Effector memory CD4-positive, alpha-beta T cell (primary cell): ENCODE data around the gene GNG4.
"Not testable (repeated sequence)": the region's sequence is repeated elsewhere in the genome, so short reads cannot be mapped to it uniquely, and the experiment has no call there.

Experiments
- DNase-seq, 3 donors: peaks; one replicate each; pipeline ENCODE4 v3.0.0-alpha.2; 2020
- H3K27ac ChIP-seq: 2 replicates; pipeline ENCODE4 v1.7.0; 2013; ENCODE audit warnings: mild to moderate bottlenecking, low read length, moderate library complexity; ENCODE audit not compliant: insufficient read depth, poor library complexity, severe bottlenecking
- H3K27me3 ChIP-seq: replicated peaks from 2 replicates; pipeline ENCODE4 v1.7.0; 2013; ENCODE audit warnings: mild to moderate bottlenecking, low read length; ENCODE audit not compliant: insufficient read depth, control insufficient read depth, poor library complexity, severe bottlenecking
- H3K36me3 ChIP-seq: 2 replicates; pipeline ENCODE4 v1.7.0; 2013; ENCODE audit warnings: mild to moderate bottlenecking, low read length, moderate library complexity; ENCODE audit not compliant: control insufficient read depth, insufficient read depth
- H3K4me1 ChIP-seq: 2 replicates; pipeline ENCODE4 v1.7.0; 2013; ENCODE audit warnings: low read length, mild to moderate bottlenecking; ENCODE audit not compliant: control insufficient read depth, insufficient read depth, poor library complexity, severe bottlenecking
- H3K4me3 ChIP-seq: 2 replicates; pipeline ENCODE4 v1.7.0; 2013; ENCODE audit warnings: low read length, low read depth, mild to moderate bottlenecking; ENCODE audit not compliant: insufficient read depth, poor library complexity, severe bottlenecking
- H3K9me3 ChIP-seq: 2 replicates; pipeline ENCODE4 v1.7.0; 2013; ENCODE audit warnings: mild to moderate bottlenecking, low read length, moderate library complexity; ENCODE audit not compliant: control insufficient read depth

Gene GNG4

GRCh38 chr1:235586413-235586812, 63.2 kb downstream of the GNG4 start:
- no peak overlapping the region for H3K27ac ChIP-seq
- no peaks in the 10 kb centered on the region for H3K4me1 ChIP-seq
- peaks cover 3% of the 10 kb centered on the region for H3K27me3 ChIP-seq
- no peaks in the 10 kb centered on the region for H3K36me3 ChIP-seq
- H3K9me3 ChIP-seq: peaks cover 8% of the 10 kb centered on the region
- no peak for DNase-seq
- H3K4me3 ChIP-seq: no peak overlapping the region

- Histone ChIP-seq H3K4me3 (no peak overlapping the region), H3K4me1 (no peaks in the 10 kb centered on the region), H3K27ac (no peak overlapping the region), H3K36me3 (no peaks in the 10 kb centered on the region), H3K9me3 (peaks cover 8% of the 10 kb centered on the region), H3K27me3 (peaks cover 3% of the 10 kb centered on the region)
- DNase-seq: no peak
Measured at GRCh38 chr1:235584973-235585372, 64.6 kb downstream of the GNG4 start.

- H3K4me1 ChIP-seq: no peaks in the 10 kb centered on the region
- no peak for DNase-seq
Measured at GRCh38 chr1:235583511-235584001, 66.0 kb downstream of the GNG4 start.

GRCh38 chr1:235582130-235582529, 67.5 kb downstream of the GNG4 start:
- no peaks in the 10 kb centered on the region for H3K9me3 ChIP-seq
- H3K27ac ChIP-seq: no peak overlapping the region
- no peaks in the 10 kb centered on the region for H3K4me1 ChIP-seq
- DNase-seq: no peak
- peaks cover 3% of the 10 kb centered on the region for H3K27me3 ChIP-seq
- no peaks in the 10 kb centered on the region for H3K36me3 ChIP-seq
- H3K4me3 ChIP-seq: no peak overlapping the region

More at GRCh38 chr1:235583511-235584001, 66.0 kb downstream of the GNG4 start:
- H3K27ac ChIP-seq: no peak overlapping the region
- H3K27me3 ChIP-seq: peaks cover 3% of the 10 kb centered on the region
- H3K4me3 ChIP-seq: no peak overlapping the region
- H3K36me3 ChIP-seq: no peaks in the 10 kb centered on the region
- peaks cover 1% of the 10 kb centered on the region for H3K9me3 ChIP-seq

GRCh38 chr1:235579891-235580290, 69.7 kb downstream of the GNG4 start:
- peaks cover 3% of the 10 kb centered on the region for H3K27me3 ChIP-seq
- H3K27ac ChIP-seq: no peak overlapping the region
- no peaks in the 10 kb centered on the region for H3K9me3 ChIP-seq
- no peaks in the 10 kb centered on the region for H3K36me3 ChIP-seq
- H3K4me1 ChIP-seq: no peaks in the 10 kb centered on the region
- no peak for DNase-seq
- no peak overlapping the region for H3K4me3 ChIP-seq

GRCh38 chr1:235575597-235575996, 74.0 kb downstream of the GNG4 start:
- no peak for DNase-seq
- no peaks in the 10 kb centered on the region for H3K36me3 ChIP-seq
- no peaks in the 10 kb centered on the region for H3K4me1 ChIP-seq
- H3K27me3 ChIP-seq: no peaks in the 10 kb centered on the region
- H3K9me3 ChIP-seq: no peaks in the 10 kb centered on the region
- H3K27ac ChIP-seq: no peak overlapping the region
- H3K4me3 ChIP-seq: no peak overlapping the region

- Histone ChIP-seq H3K9me3 (no peaks in the 10 kb centered on the region), H3K36me3 (no peaks in the 10 kb centered on the region), H3K4me3 (no peak overlapping the region), H3K27ac (no peak overlapping the region), H3K27me3 (no peaks in the 10 kb centered on the region), H3K4me1 (no peaks in the 10 kb centered on the region)
- DNase-seq: no peak
Measured at GRCh38 chr1:235573880-235574279, 75.7 kb downstream of the GNG4 start.

- not testable (repeated sequence) for DNase-seq, H3K36me3 ChIP-seq, H3K27me3 ChIP-seq, H3K4me3 ChIP-seq, H3K9me3 ChIP-seq, H3K27ac ChIP-seq, H3K4me1 ChIP-seq
Measured at GRCh38 chr1:235572971-235573370, 76.6 kb downstream of the GNG4 start.

GRCh38 chr1:235571482-235571881, 78.1 kb downstream of the GNG4 start:
- Histone ChIP-seq H3K4me3 (no peak overlapping the region), H3K4me1 (no peaks in the 10 kb centered on the region), H3K27ac (no peak overlapping the region), H3K9me3 (no peaks in the 10 kb centered on the region), H3K36me3 (no peaks in the 10 kb centered on the region), H3K27me3 (no peaks in the 10 kb centered on the region)
- no peak for DNase-seq

GRCh38 chr1:235567812-235568503, 81.6 kb downstream of the GNG4 start:
- DNase-seq: no peak
- Histone ChIP-seq H3K27ac (no peak overlapping the region), H3K4me1 (no peaks in the 10 kb centered on the region), H3K9me3 (no peaks in the 10 kb centered on the region), H3K36me3 (no peaks in the 10 kb centered on the region), H3K27me3 (no peaks in the 10 kb centered on the region), H3K4me3 (no peak overlapping the region)
